ENCODE data around the gene ANAPC15.

The ANAPC15 gene

DNA sequence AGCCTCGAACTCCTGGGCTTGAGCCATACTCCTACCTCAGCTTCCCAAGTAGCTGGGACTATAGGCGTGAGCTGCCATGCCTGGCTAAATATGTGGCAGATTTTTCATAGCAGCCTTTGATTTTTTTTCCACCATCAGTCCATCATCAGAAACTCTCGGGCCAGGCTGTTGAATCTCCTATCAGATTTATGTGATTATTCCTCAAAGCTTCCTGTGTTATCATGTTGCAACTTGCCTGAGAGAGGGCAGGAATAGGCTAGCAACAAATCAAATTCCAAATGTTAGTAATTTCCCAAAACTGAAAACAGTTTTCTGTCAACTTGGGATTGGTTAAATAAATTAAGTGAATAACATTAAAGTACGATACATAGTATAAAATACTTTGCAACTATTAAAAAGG is 28.4 kb downstream of the ANAPC15 start:
- DNase-seq: no peak

DNA sequence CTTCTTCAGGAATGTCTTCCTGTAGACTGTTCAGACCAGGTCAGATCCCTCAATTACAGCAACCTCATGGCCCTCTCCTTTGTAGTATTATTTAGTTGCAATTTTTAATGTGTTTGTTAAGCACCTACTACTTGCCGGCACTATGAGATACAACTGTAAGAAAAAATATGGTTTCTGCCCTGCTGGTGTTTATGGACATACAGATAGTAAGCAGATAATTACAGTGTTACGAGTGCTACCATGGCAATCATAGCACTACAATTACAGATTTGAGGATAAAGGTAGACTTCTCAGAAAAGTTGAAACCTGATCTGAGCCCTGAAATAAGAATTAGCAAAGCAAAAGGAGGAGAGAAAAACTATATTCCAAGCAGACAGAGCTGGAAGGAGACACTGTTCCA is 29.1 kb downstream of the ANAPC15 start:
- no peak for DNase-seq

DNA sequence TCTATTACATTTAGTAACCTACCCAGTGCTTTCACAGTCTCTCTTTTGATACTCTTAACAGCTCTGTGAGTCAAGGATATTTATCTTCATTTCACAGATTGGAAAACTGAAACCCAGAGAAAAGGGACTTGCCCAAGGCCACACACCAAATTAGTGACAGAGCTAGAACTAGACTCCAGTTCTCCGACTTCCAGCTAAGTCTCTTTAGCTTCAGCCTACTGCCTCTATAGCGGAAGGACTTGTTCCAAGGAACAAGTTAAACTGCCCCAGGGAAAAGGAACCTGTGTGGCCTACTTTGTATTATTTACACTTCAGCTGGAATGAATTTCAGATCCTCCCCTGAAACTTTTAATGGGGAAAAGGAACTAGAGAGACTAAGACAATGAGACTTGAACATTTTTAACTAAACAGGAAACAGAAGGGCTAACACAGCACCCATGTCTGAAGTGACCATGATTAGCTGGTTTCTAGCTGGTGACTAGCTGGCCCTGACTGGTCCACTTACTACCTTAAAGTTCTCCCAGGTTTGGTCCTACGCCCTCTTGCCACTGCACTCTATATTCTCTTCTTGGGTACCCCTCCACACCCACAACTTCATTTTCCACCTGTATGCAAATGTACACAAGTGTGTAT is 30.6 kb downstream of the ANAPC15 start:
- no peak for DNase-seq

DNA sequence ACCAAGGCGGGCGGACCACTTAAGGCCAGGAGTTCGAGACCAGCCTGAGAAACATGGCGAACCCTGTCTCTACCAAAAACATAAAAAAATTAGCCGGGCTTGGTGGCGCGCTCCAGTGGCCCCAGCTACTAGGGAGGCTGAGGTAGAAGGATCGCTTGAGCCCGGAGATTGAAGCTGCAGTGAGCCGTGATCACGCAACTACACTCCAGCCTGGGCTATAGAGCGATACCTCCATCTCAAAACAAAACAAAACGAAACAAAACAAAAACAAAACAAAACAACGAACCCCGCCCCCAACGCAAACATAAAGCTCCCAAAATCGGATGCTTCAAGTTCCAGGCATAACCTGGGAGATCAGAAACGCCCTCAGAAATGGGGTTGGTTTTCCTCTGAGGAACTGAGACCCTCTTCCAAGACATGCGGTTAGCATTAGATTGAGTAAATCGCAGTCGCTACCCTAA is 31.3 kb downstream of the ANAPC15 start:
- DNase-seq: no peak

DNA sequence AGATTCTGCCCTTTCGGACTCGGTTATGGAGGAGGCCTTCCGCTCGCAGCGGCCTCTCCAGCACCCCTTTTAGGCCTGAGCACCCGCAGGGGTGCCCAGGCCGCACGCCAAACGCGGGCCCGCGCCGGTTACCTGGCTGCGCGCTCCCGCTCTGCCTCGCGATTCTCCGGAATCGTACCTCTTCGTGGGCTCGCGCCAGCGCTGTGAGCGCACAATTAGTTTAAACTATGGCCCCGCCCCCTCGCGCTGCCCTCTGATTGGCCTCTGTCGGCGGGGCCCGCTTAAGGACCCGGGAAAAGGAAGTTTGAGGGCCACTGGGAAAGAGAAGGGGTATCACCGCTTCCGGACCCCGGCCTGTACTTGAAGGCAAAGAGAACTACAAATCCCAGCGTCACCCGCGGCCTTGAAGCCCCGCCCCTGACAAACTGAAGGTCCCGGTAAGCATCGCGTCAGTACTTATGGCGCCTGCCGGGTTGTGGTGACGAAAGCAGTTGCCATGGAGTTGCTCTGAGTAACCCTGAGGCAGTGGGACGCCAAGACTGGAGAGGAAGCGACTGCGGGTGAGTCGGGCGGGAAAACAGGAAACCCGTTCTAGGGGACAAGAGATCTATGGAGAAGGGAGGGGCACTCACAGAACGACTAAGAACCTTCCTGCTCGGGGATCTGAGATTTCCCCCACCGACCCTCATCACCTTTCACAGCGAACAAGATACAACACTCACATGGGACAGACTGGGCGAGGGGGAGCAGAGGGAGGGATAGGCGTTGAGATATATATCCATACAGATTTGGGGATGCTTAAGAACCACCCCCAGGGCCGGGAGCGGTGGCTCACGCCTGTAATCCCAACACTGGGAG is 31.9 kb downstream of the ANAPC15 start, which contains the start of the genes LRRC51 and NUMA1:
Gene LRRC51, plus strand, starts transcription at position 525 of the 858 bp plus-strand sequence. CDS start 8,234 bp downstream, outside the sequence.
Gene NUMA1, minus strand, starts transcription at position 217 of the 858 bp plus-strand sequence. CDS start 44,599 bp downstream, outside the sequence.
- peak; percentile 99 for DNase-seq

DNA sequence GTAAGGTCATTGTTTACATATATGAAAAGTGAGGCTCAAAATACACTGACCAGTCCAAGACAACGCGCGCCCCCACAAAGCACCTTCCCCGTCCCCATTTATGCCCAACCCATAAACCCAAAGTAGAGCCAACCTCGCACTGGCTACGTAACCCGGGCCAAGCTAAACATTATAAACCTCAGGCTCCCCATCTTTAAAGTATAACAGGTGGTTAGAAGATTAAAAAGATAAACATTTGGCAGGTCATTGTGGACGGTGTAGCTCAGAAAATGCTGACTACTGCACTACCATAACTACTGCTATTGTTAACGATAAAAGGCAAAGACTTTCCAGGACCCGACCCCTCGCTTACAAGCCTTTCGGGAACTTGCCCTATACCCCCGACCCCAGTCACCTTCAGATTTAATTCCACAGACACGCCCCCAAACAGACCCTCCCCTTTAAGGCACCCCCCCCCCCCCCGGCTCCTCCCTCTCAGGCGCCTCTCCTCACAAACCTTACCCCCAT is 32.6 kb downstream of the ANAPC15 start:
- no peak for DNase-seq

DNA sequence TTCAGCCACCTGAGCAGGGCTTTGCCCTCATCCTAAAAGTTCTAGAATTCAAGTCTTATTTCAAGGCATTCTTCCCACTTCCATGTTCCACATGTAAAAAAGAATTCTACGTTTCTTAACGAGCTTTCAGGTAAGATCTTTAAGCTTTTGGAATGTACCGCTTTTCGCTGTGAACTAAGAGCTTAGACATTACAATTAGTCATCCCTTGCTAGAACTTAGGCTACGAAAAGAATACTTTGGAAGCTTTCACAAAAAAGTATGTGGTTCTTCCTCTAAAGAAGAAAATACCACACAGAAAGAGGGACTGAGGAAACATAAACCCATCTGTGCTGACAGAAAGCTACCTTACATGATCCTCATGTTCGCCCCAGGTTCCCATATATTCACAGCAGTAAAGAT is 34.0 kb downstream of the ANAPC15 start:
- no peak for DNase-seq

DNA sequence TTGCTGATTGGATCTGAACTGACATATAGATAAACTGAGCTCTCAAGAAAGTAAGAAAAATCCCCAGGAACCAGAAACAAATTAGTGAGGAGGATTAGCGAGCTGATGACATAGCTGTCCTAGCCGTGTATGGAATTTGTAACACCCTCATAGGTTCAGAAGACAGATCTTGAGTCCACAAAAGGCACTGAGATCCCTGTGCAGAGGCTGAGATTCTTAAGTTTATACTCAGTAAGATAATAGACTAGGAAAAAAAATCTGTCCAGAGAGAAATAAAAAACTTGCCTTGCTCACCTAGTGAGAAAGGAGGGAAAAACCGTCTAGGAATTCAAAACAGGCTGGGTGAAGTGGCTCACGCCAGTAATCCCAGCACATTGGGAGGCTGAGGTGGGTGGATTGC is 36.7 kb downstream of the ANAPC15 start:
- DNase-seq: no peak

DNA sequence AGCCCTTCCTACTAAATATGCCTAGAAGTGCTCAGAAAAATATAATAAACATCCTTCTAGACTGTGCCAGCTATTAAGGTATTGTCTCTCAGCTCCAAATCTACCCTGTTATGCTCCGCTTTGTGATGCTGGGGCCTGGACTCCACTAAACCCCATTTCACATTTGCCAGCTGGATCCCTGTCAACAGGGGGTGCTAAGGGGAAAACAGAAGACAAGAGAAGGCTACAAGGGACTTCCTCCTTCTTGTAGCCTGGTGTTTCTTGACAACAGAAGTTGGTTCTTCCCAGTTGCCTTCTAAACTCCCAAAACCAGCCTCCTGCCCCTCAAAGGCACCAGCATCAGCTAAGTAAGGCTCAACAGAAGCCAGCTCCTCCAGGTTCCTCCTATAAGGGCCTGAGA is 37.4 kb downstream of the ANAPC15 start:
- DNase-seq: no peak

DNA sequence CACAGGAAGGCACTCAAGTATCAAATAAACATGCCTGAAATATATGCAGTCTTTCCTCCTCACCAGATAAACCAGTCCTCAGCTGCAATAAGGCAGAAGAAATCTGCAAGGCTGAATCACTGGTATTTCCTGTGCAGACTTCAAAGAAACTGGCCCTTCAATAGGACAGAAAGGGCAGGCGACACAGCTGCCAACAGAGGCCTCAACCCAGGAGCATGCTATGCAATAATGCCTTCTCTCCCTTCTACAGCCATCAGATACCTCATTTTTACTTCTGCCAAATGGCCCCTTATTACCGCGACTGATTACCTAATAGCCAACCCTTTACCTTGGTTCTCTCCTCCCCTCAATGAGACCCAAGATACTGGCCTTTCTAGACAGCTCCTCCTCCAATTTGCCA is 40.1 kb downstream of the ANAPC15 start:
- DNase-seq: peak; percentile 78

DNA sequence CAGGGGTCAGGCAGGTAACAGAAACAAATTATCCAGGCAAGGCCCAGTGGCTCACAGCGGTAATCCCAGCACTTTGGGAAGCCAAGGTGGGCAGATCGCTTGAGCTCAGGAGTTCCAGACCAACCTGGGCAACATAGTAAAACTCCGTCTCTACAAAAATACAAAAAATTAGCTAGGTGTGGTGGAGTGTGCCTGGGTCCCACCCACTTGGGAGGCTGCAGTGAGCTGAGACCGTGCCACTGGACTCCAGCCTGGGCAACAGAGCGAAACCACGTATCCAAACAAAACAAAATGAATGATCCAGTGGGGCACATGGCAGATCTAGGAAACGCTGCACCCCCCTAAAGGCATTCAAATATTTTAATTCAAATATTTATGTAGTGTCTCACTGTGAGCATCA is 42.0 kb downstream of the ANAPC15 start:
- DNase-seq: no peak

DNA sequence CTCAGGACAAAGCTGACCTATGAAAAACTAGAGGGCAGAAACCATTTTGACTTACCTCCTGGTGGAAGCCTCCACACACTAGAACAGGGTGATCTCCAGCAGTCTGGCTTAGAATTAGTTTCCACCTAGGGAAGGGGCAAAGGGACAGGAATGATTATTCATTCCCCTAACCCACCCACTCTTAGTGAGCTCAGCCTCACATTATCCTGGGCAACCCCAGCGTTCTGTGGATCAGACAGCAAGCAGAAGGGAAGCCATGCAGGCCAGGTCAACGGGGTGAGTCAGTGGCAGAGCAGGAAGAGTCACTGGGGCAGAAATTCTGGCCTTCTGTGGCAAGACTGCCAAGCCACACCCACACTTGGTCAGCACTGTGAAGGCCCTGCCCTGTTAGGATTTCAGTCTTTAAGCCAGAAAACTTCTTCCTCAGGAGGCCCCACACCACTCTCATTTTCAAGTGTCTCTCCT is 42.7 kb downstream of the ANAPC15 start:
- DNase-seq: peak; percentile 83

DNA sequence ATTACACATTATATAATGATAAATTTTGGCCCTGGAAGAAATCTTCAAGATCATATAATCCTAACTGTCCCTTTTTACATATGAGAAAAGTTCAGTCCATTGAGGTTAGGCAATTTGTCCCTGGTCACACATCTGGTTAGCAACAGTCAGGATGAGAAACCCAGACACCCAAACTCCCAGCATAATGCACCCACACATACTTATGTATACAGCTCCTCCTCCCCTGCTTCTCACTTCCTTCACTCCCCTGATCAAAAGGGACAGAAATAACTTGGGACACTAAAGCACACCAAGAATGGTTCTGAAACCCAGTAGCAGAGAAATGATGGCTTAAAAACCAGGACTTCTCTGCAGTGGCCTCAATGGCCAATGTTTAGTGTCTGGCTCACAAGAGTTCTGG is 43.3 kb downstream of the ANAPC15 start:
- no peak for DNase-seq

DNA sequence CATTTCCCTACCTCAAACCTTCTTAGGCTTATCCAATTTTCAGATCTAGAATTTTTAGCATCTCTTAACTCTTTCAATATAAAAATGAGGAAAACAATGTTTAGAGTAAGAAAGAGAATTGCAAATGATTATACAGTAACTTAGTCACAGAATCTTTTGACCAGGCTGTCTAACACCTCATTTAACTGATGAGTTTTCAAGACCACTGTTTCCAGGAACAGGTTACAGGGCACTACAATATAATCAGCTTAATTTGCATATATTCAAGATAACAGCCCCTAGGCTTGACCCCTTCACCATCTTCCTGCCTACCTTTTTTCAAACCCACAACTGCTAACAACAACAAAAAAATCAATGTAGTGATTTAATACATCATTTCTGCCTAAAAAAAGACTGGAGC is 44.8 kb downstream of the ANAPC15 start:
- no peak for DNase-seq

DNA sequence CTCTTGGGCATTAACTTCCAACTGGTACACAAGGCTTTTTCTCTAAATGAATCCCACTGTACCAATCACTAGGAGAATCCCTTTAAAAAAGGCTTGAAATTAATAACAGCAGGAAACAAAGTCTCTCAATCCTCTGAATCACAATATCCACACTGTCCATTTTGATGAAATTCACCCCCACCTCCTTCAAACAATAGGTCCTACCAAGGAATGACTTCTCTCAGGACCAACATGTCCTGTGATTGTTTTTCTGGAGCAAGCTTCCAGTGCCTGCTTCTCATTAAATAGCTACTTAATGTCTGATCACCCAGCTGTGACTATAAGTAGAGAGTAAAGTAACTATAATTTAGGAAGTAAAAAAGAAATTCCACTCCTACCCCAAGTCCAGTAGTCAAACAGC is 45.2 kb downstream of the ANAPC15 start:
- DNase-seq: no peak

DNA sequence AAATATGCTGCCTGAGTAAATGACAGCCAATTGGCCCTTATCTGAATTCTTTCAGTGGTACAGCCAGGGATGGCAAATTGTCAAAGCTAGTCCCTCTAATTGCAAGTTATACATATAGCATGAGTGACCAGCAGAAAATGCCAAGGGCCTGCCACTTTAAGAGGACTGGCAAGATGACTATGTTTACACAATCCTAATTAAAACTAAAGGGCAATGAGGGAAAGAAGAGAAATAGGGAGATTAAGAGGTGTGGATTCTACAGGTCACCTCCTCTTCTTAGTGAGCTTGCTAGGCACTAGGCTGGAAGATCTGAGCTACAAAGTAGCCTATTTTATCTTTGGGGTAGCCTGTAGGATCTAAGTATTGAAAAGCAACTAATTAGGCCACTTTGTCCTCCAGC is 45.6 kb downstream of the ANAPC15 start:
- no peak for DNase-seq

DNA sequence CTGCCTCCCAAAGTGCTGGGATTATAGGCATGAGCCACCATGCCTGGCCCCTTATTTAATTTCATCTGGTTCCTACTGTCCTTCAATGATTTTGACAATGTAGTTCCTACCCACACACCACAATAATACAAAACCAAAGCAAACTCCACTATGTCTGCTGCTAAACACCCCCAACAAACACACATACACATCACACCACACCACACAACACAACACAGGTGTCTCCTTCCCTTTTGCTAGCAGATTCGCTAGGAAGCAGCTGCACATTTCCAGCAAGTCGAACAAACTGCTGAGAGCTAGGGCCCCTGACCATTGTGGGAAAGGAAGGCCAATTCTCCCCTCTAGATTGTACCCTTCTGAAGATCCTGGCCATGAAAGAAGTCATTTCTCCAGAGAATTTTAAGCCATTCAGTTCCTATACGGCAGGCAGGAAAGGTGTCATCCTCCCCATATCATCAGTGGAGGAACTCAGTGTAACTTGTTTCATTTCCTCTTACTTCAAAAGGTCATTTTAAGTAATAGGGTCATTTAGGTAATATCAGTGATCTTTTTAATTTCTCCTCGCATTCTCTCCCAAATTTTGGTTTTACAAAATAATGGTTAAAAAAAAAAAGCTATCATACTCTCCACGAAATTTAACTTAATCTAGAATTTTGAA is 50.6 kb downstream of the ANAPC15 start:
- no peak for DNase-seq

All from NCI-H226 (cell line).